ENCODE results near the gene RCBTB1.
"Not testable (repeated sequence)": the region's sequence is repeated elsewhere in the genome, so short reads cannot be mapped to it uniquely, and the experiment has no call there.

DNA sequence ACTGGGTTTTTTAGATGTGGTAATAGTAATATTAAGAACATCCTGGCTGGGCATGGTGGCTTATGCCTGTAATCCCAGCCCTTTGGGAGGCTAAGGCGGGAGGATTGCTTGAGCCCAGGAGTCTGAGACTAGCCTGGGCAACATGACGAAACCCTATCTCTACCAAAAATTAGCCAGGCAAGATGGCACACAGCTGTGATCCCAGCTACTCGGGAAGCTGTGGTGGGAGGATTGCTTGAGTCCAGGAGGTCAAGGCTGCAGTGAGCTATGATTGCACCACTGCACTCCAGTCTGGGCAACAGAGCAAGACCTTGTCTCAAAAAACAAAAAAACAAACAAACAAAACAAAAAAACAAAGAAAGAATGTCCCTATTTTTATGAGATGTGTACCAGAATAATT is 5.4 kb upstream of the RCBTB1 start:
- not testable (repeated sequence) for TF ChIP-seq CTCF (IDR thresholded peaks at IDR 0.05; ENCODE audit: insufficient read depth, low read depth, low read length); EZH2 (IDR thresholded peaks at IDR 0.05; ENCODE audit: insufficient read depth, low read length)

Measured in astrocyte (in vitro differentiated cells and primary cell).